Omental fat pad (tissue), 4 donors: ENCODE measurements around the gene LGALS1. TPM values are rescaled to one million over a fixed set of nuclear protein-coding genes. Genes with fewer than 3 reads are reported as not detected.
A peak's percentile ranks its signal among the peaks of the same experiment; 100 is the strongest.
"Not testable (repeated sequence)": the region's sequence is repeated elsewhere in the genome, so short reads cannot be mapped to it uniquely, and the experiment has no call there.

Experiments
- ATAC-seq: fragments of 150-250 bp; one replicate; pipeline ENCODE4 v1.9.1; 2016; ENCODE audit warnings: mild to moderate bottlenecking, moderate library complexity; ENCODE audit not compliant: low FRiP score
- DNase-seq: peaks from one replicate; pipeline ENCODE4 v3.0.0-alpha.2; 2019; ENCODE audit warnings: low spot score
- CTCF ChIP-seq, 3 donors: fragments of 450-650 bp; IDR thresholded peaks; one replicate each; pipeline ENCODE4 v1.5.1; 2016 to 2017; ENCODE audit warnings: antibody characterized with exemption in 3 of 3, mild to moderate bottlenecking in 3 of 3, moderate library complexity in 2 of 3
- total RNA-seq, 4 donors: library from RNA; depleted of rRNA; stranded (reverse); fragments of >200 nt; gene quantifications; one replicate each; pipeline ENCODE4 v1.1.0, GENCODE V29; 2016

Gene LGALS1
- total RNA-seq, 4 donors from 2014 or later, result 1,558 to 2,934 (median 2,167) TPM

- ATAC-seq, result no peak
- TF ChIP-seq CTCF (IDR thresholded peaks at IDR 0.05), result no peak
- no peak for DNase-seq
Measured at GRCh38 chr22:37647928-37648327, 27.5 kb upstream of the LGALS1 start.

DNA sequence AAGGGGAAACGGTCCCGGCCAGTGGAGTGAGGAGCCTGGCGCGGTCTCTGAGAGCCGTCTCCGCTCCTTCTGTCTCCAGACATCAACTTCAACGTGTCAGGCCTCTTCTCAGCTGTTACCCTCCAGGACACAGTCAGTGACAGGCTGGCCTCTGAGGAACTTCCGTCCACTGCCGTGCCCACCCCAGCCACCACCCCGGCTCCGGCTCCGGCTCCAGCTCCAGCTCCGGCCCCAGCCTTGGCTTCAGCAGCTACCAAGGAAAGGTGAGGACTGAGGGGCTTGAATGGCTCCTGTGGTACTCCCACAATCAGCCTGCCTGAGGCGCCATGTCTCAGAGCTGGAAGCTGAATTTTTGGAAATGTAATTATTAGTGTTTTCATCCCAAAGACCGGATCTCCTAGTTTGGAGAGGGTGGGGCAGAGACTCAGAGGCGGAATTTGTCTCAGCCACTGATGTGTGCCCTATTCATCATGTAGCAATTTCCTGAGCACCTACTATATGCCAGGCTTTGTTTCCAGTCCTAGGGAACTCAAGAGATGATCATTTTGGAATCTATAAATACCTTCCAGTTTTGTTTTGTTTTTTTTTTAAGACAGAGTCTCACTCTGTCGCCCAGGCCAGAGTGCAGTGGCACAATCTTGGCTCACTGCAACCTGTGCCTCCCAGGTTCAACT, 24.8 kb upstream of the LGALS1 start:
- TF ChIP-seq CTCF (IDR thresholded peaks at IDR 0.05), result no peak
- ATAC-seq (no peak), DNase-seq (no peak)

GRCh38 chr22:37654563-37655251, 20.7 kb upstream of the LGALS1 start:
- no peak for DNase-seq
- no peak for TF ChIP-seq CTCF (IDR thresholded peaks at IDR 0.05)
- no peak for ATAC-seq

DNA sequence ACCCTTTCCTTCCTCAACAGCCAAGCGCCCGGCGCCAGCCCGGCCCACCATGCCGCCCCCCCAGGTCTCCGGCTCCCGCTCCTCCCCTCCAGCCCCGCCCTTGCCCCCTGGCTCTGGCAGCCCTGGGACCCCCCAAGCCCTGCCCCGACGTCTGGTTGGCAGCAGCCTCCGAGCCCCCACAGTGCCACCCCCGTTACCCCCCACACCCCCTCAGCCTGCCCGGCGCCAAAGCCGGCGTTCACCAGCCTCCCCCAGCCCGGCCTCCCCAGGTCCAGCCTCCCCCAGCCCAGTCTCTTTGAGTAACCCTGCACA, 20.2 kb upstream of the LGALS1 start:
- ATAC-seq, result no peak
- no peak for TF ChIP-seq CTCF (IDR thresholded peaks at IDR 0.05)
- DNase-seq, result no peak

DNA sequence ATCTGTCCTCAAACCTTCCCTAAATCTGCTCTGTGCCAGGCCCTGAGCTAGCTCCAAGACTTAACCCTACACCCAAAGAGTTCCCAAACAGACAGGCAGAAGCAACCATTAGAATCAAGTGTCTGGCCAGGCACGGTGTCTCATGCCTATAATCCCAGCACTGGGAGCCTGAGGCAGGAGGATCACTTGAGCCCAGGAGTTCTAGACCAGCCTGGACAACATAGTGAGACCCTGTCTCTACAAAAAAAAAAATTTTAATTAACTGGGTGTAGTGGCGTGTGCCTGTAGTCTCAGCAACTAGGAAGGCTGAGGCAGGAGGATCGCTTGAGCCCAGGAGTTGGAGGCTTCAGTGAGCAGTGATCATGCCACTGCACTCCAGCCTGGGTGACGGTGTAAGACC, 18.9 kb upstream of the LGALS1 start:
- not testable (repeated sequence) for DNase-seq

DNA sequence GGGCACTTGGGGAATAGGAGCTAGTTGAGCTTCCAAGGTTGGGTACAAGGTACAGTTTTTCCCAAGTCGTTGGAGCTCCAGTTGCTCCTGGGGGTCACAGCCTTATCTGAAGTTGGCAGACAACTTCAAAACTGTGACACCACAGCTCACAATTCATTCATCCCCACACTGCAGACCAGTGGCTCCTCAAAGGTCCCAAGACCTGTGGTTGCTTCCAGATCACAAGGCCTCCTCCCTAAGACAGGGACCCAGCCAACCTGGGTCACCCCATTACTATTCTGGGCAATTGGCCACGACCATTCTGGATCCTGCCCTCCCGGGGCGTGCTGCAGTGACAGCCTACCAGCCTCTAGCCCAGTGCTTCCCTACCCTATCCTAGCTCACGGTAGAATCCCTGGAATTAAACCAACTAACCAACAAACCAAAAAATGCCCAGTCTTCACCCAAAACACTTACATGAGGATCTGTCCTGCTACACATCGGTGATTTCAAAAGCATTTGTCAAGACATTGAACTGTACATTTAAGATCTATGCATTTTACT, 17.8 kb upstream of the LGALS1 start:
- DNase-seq (no peak), ATAC-seq (no peak)
- no peak for TF ChIP-seq CTCF (IDR thresholded peaks at IDR 0.05)

More for the DNA sequence above, 18.9 kb upstream of the LGALS1 start:
- ATAC-seq, result not testable (repeated sequence)

- DNase-seq (peak; percentile 94), ATAC-seq (peak; percentile 99)
- TF ChIP-seq CTCF (IDR thresholded peaks at IDR 0.05), result no peak
Measured at GRCh38 chr22:37658133-37659065, 17.0 kb upstream of the LGALS1 start, which contains the start of gene PDXP. PDXP (plus strand) TSS chr22:37658723; CDS start chr22:37658783, 60 bp downstream.
